H9 (cell line): ENCODE data around the gene CFAP57. TPM values are rescaled to one million over a fixed set of nuclear protein-coding genes. Genes with fewer than 3 reads are reported as not detected.

Source experiments
- DNase-seq: peaks from one replicate; pipeline ENCODE4 v3.0.0-alpha.2; 2017
- H2AFZ ChIP-seq: one replicate; pipeline ENCODE4 v1.6.1; 2013; ENCODE audit warnings: mild to moderate bottlenecking, low read length, control low read depth, moderate library complexity
- H2AK5ac ChIP-seq: 2 replicates; pipeline ENCODE4 v1.6.1; 2013; ENCODE audit warnings: low read length, control low read depth, mixed read lengths; ENCODE audit not compliant: insufficient read length
- H2BK120ac ChIP-seq: one replicate; pipeline ENCODE4 v1.6.1; 2013; ENCODE audit warnings: low read depth, mild to moderate bottlenecking, low read length, control low read depth, inconsistent platforms; ENCODE audit not compliant: poor library complexity, severe bottlenecking
- H2BK12ac ChIP-seq: 2 replicates; pipeline ENCODE4 v1.6.1; 2013; ENCODE audit warnings: low read length, control low read depth, mixed read lengths, low read depth; ENCODE audit not compliant: insufficient read length
- H2BK15ac ChIP-seq: 2 replicates; pipeline ENCODE4 v1.6.1; 2013; ENCODE audit warnings: low read depth, low read length, control low read depth
- H2BK20ac ChIP-seq: one replicate; pipeline ENCODE4 v1.6.1; 2013; ENCODE audit warnings: low read depth, mild to moderate bottlenecking, low read length, control low read depth, inconsistent platforms; ENCODE audit not compliant: poor library complexity, severe bottlenecking
- H2BK5ac ChIP-seq: 2 replicates; pipeline ENCODE4 v1.6.1; 2013; ENCODE audit warnings: low read length, control low read depth, mixed read lengths; ENCODE audit not compliant: insufficient read length
- H3K14ac ChIP-seq: 2 replicates; pipeline ENCODE4 v1.6.1; 2013; ENCODE audit warnings: low read length, control low read depth; ENCODE audit not compliant: insufficient read depth
- H3K18ac ChIP-seq: 2 replicates; pipeline ENCODE4 v1.6.1; 2013; ENCODE audit warnings: low read depth, mild to moderate bottlenecking, mixed read lengths, low read length, control low read depth; ENCODE audit not compliant: insufficient read length
- H3K23ac ChIP-seq: 2 replicates; pipeline ENCODE4 v1.6.1; 2013; ENCODE audit warnings: low read length, control low read depth, mixed read lengths, low read depth; ENCODE audit not compliant: insufficient read length
- H3K23me2 ChIP-seq: 2 replicates; pipeline ENCODE4 v1.6.1; 2013; ENCODE audit warnings: low read depth, mild to moderate bottlenecking, mixed read lengths, low read length, control low read depth; ENCODE audit not compliant: insufficient read length, poor library complexity, severe bottlenecking
- H3K27ac ChIP-seq: 2 replicates; pipeline ENCODE4 v1.5.1; 2013; ENCODE audit warnings: low read length, control low read depth, mixed read lengths, low read depth; ENCODE audit not compliant: insufficient read length
- H3K27me3 ChIP-seq: 2 replicates; pipeline ENCODE4 v1.6.1; 2013; ENCODE audit warnings: low read length, control low read depth, inconsistent platforms; ENCODE audit not compliant: insufficient read depth
- H3K4ac ChIP-seq: 2 replicates; pipeline ENCODE4 v1.6.1; 2013; ENCODE audit warnings: low read depth, mild to moderate bottlenecking, control low read depth, inconsistent platforms, low read length, moderate library complexity
- H3K4me1 ChIP-seq: 2 replicates; pipeline ENCODE4 v1.6.1; 2013; ENCODE audit warnings: low read length, control low read depth, inconsistent platforms; ENCODE audit not compliant: insufficient read depth
- H3K4me2 ChIP-seq: 2 replicates; pipeline ENCODE4 v1.6.1; 2013; ENCODE audit warnings: low read length, control low read depth, mixed read lengths; ENCODE audit not compliant: insufficient read length, insufficient read depth
- H3K56ac ChIP-seq: 2 replicates; pipeline ENCODE4 v1.6.1; 2013; ENCODE audit warnings: low read depth, mild to moderate bottlenecking, mixed read lengths, low read length, control low read depth; ENCODE audit not compliant: insufficient read length
- H3K79me1 ChIP-seq: 2 replicates; pipeline ENCODE4 v1.6.1; 2013; ENCODE audit warnings: low read depth, mild to moderate bottlenecking, moderate library complexity, low read length, control low read depth, inconsistent platforms; ENCODE audit not compliant: insufficient read depth, poor library complexity, severe bottlenecking
- H3K79me2 ChIP-seq: 2 replicates; pipeline ENCODE4 v1.6.1; 2013; ENCODE audit warnings: low read length, control low read depth, inconsistent platforms; ENCODE audit not compliant: insufficient read depth
- H3K9ac ChIP-seq: 2 replicates; pipeline ENCODE4 v1.6.1; 2013; ENCODE audit warnings: low read length, control low read depth, mixed read lengths; ENCODE audit not compliant: insufficient read length; ENCODE audit errors: extremely low read depth
- H3K9me3 ChIP-seq: one replicate; pipeline ENCODE4 v1.6.1; 2013; ENCODE audit warnings: low read depth, low read length, inconsistent platforms; ENCODE audit not compliant: control insufficient read depth
- H3T11ph ChIP-seq: one replicate; pipeline ENCODE4 v1.6.1; 2013; ENCODE audit warnings: mild to moderate bottlenecking, low read length, control low read depth, inconsistent platforms
- H4K20me1 ChIP-seq: one replicate; pipeline ENCODE4 v1.6.1; 2013; ENCODE audit not compliant: control insufficient read depth, insufficient read length, insufficient read depth
- H4K5ac ChIP-seq: 2 replicates; pipeline ENCODE4 v1.6.1; 2013; ENCODE audit warnings: low read depth, mild to moderate bottlenecking, mixed read lengths, low read length, control low read depth; ENCODE audit not compliant: insufficient read length
- H4K8ac ChIP-seq: replicated peaks from 2 replicates; pipeline ENCODE4 v1.6.1; 2013; ENCODE audit warnings: low read length, control low read depth, mixed read lengths, low read depth; ENCODE audit not compliant: insufficient read length
- H4K91ac ChIP-seq: 2 replicates; pipeline ENCODE4 v1.6.1; 2013; ENCODE audit warnings: low read depth, mild to moderate bottlenecking, moderate library complexity, mixed read lengths, low read length, control low read depth; ENCODE audit not compliant: insufficient read length
- H3K27ac Mint-ChIP-seq, 3 experiments: 2 replicates in 2 of 3; 3 replicates in 1 of 3; pipeline ENCODE4 v1.8.0; 2020 to 2021; ENCODE audit warnings: mixed read lengths in 3 of 3, mild to moderate bottlenecking in 1 of 3, moderate library complexity in 1 of 3
- H3K27me3 Mint-ChIP-seq: 2 replicates; pipeline ENCODE4 v1.8.0; 2021; ENCODE audit warnings: low read depth, mild to moderate bottlenecking, moderate library complexity, mixed read lengths
- H3K36me3 Mint-ChIP-seq, 3 experiments: 2 replicates in 2 of 3; 3 replicates in 1 of 3; pipeline ENCODE4 v1.8.0; 2020 to 2021; ENCODE audit warnings: low read depth in 3 of 3, mixed read lengths in 3 of 3; ENCODE audit not compliant: insufficient read depth in 1 of 3
- H3K4me1 Mint-ChIP-seq, 2 experiments: 2 replicates each; pipeline ENCODE4 v1.8.0; 2020; ENCODE audit warnings: mixed read lengths in 2 of 2
- H3K4me3 Mint-ChIP-seq, 2 experiments: 2 replicates in 1 of 2; 3 replicates in 1 of 2; pipeline ENCODE4 v1.8.0; 2020 to 2021; ENCODE audit warnings: mild to moderate bottlenecking in 2 of 2, mixed read lengths in 2 of 2, moderate library complexity in 1 of 2
- H3K9me3 Mint-ChIP-seq, 2 experiments: 2 replicates in 1 of 2; 3 replicates in 1 of 2; pipeline ENCODE4 v1.8.0; 2020; ENCODE audit warnings: mild to moderate bottlenecking in 2 of 2, mixed read lengths in 2 of 2, moderate library complexity in 1 of 2
- CTCF ChIP-seq: fragments of 200-600 bp; sonication (generic); conservative IDR thresholded peaks from 3 replicates; pipeline ENCODE4 v1.8.0; 2021; ENCODE audit warnings: antibody characterized with exemption, mild to moderate bottlenecking
- WGBS: extraction: QIAGEN DNeasy Blood & Tissue Kit; methylation state at CpG from one replicate; pipeline ENCODE4 v1.1.7; 2013; ENCODE audit warnings: missing lambda C conversion rate, low lambda C conversion rate, mixed read lengths; ENCODE audit not compliant: insufficient read length; ENCODE audit errors: extremely low coverage; 5-methylcytosine and 5-hydroxymethylcytosine counted together
- total RNA-seq: library from RNA; stranded (reverse); gene quantifications from 2 replicates; pipeline ENCODE4 v1.2.1, GENCODE V29; 2021

Gene CFAP57
- total RNA-seq, 1 experiment from 2014 or later: 0.33 TPM

GRCh38 chr1:43205671-43206070, 33.5 kb downstream of the CFAP57 start:
- no peak overlapping the region for H3K4ac ChIP-seq
- H3K27me3 ChIP-seq: no peaks in the 10 kb centered on the region
- DNase-seq: no peak
- no peak overlapping the region for H3K9ac ChIP-seq
- H3K79me2 ChIP-seq: no peaks in the 10 kb centered on the region
- Mint-ChIP-seq H3K36me3 (no peaks in the 10 kb centered on the region; a peak in 1 of 7 replicates), H3K27ac (no peak overlapping the region), H3K9me3 (peaks cover 2 to 3% of the 10 kb centered on the region in 2 experiments; a peak in 2 of 5 replicates), H3K4me1 (peaks cover 15 to 22% of the 10 kb centered on the region in 2 experiments), H3K27me3 (no peaks in the 10 kb centered on the region), H3K4me3 (no peak overlapping the region)
- no peak overlapping the region for H4K8ac ChIP-seq
- no peak overlapping the region for H2BK12ac ChIP-seq
- peaks cover 8% of the 10 kb centered on the region; the same call in 1 of the 2 replicates for H3K4me1 ChIP-seq
- H3K18ac ChIP-seq: no peak overlapping the region
- TF ChIP-seq CTCF: no peak
- no peak overlapping the region for H2BK5ac ChIP-seq
- H2AK5ac ChIP-seq: no peak overlapping the region
- H4K91ac ChIP-seq: no peak overlapping the region
- H3K27ac ChIP-seq: no peak overlapping the region
- H3K14ac ChIP-seq: no peak overlapping the region
- no peaks in the 10 kb centered on the region for H4K20me1 ChIP-seq
- no peak overlapping the region for H3T11ph ChIP-seq
- no CpG with 5 or more reads among the region's 4 CpGs for WGBS
- H3K79me1 ChIP-seq: no peaks in the 10 kb centered on the region
- H3K9me3 ChIP-seq: no peaks in the 10 kb centered on the region
- no peak overlapping the region for H4K5ac ChIP-seq
- H3K23me2 ChIP-seq: no peaks in the 10 kb centered on the region
- no peak overlapping the region for H2AFZ ChIP-seq
- no peak overlapping the region for H3K23ac ChIP-seq
- H2BK20ac ChIP-seq: no peak overlapping the region
- H3K4me2 ChIP-seq: no peak overlapping the region
- no peak overlapping the region for H2BK15ac ChIP-seq
- H3K56ac ChIP-seq: no peak overlapping the region
- H2BK120ac ChIP-seq: no peak overlapping the region
